Stomach (tissue), 9 donors: ENCODE measurements around the gene TCF7L1. TPM values are rescaled to one million over a fixed set of nuclear protein-coding genes. Genes with fewer than 3 reads are reported as not detected.

Experiments used
- DNase-seq, 2 donors: peaks; one replicate each; pipeline versions ENCODE4 v3.0.0 to v3.0.0-alpha.2; 2013 to 2019
- H3K27ac ChIP-seq, 5 donors: fragments of 200-600 bp in 4 of 5; sonication (generic) in 4 of 5; one replicate each; pipeline ENCODE4 v1.5.1; 2013 to 2019; ENCODE audit warnings: mild to moderate bottlenecking in 1 of 5, moderate library complexity in 1 of 5
- H3K27me3 ChIP-seq, 3 donors: fragments of 200-600 bp; sonication (generic); one replicate each; pipeline ENCODE4 v1.5.1; 2017 to 2019; ENCODE audit warnings: mixed run types in 1 of 3
- H3K36me3 ChIP-seq, 4 donors: fragments of 200-600 bp; sonication (generic); 1 replicate in 3 of 4; 2 replicates in 1 of 4; pipeline ENCODE4 v1.5.1; 2016 to 2019
- H3K4me1 ChIP-seq, 4 donors: fragments of 200-600 bp; sonication (generic); one replicate each; pipeline ENCODE4 v1.5.1; 2016 to 2019
- H3K4me3 ChIP-seq, 4 donors: fragments of 200-600 bp; sonication (generic) in 3 of 4; one replicate each; pipeline ENCODE4 v1.5.1; 2016 to 2019; ENCODE audit warnings: mild to moderate bottlenecking in 1 of 4
- H3K9me3 ChIP-seq, 4 donors: fragments of 200-600 bp; sonication (generic); one replicate each; pipeline ENCODE4 v1.5.1; 2016 to 2019
- CTCF ChIP-seq, 7 experiments: fragments of 450-650 bp in 4 of 7; fragments of 200-600 bp in 3 of 7; sonication (generic) in 3 of 7; IDR thresholded peaks; one replicate each; pipeline ENCODE4 v1.5.1; 2016 to 2019; ENCODE audit warnings: antibody characterized with exemption in 7 of 7, control low read depth in 2 of 7, mild to moderate bottlenecking in 1 of 7
- EP300 ChIP-seq: sonication (generic); formaldehyde crosslinking; IDR thresholded peaks from one replicate; pipeline ENCODE4 v1.6.1; 2017; ENCODE audit warnings: antibody characterized with exemption
- POLR2A ChIP-seq, 4 donors: fragments of 450-650 bp; IDR thresholded peaks; one replicate each; pipeline ENCODE4 v1.6.1; 2016; ENCODE audit warnings: antibody characterized with exemption in 4 of 4, control low read depth in 2 of 4, mild to moderate bottlenecking in 1 of 4, moderate library complexity in 1 of 4
- POLR2AphosphoS5 ChIP-seq, 3 donors: sonication (generic); formaldehyde crosslinking; IDR thresholded peaks; one replicate each; pipeline ENCODE4 v1.6.1; 2016; ENCODE audit warnings: antibody characterized with exemption in 3 of 3
- WGBS, 5 donors: extraction: QIAGEN DNeasy Blood & Tissue Kit in 3 of 5; methylation state at CpG; one replicate each; pipeline versions ENCODE4 v1.1.5 to v1.1.7; 2013 to 2018; 5-methylcytosine and 5-hydroxymethylcytosine counted together
- intact Hi-C: fragments of 100-400 bp; cut with DNase I; formaldehyde crosslinking; loops from one replicate; pipeline ENCODE4 v1.15.1; 2023; ENCODE audit warnings: low total_unique reads
- polyA plus RNA-seq, 3 donors: library from polyadenylated mRNA; stranded (reverse); fragments of 200-250 nt; gene quantifications; one replicate each; pipeline ENCODE4 v1.2.3, GENCODE V29; 2013
- total RNA-seq, 5 donors: library from RNA; depleted of rRNA; stranded (reverse); fragments of >200 nt; gene quantifications; one replicate each; pipeline versions ENCODE4 v1.1.0 to v1.2.3, GENCODE V29; 2014 to 2016
- donor health status: healthy with polysubstance abuse.
- donor health status: Bipolar disorder and iron deficiency.
- donor health status: healthy.

TCF7L1 gene
- total and polyA plus RNA-seq, 8 donors, result 0.45 to 8.3 (median 4.9) TPM; not detected in 1

GRCh38 chr2:85169581-85169980, 36.4 kb downstream of the TCF7L1 start:
- intact Hi-C loops, result no loop called here
- Histone ChIP-seq H3K27me3 (no peaks in the 10 kb centered on the region), H3K4me3 (no peak overlapping the region), H3K36me3 (no peaks in the 10 kb centered on the region), H3K9me3 (no peaks in the 10 kb centered on the region), H3K27ac (no peak overlapping the region), H3K4me1 (peaks cover 0 to 2% (median 0%) of the 10 kb centered on the region in 4 donors)
- no peak for TF ChIP-seq CTCF (IDR thresholded peaks at IDR 0.05)
- no peak for TF ChIP-seq POLR2AphosphoS5 (IDR thresholded peaks at IDR 0.05)
- TF ChIP-seq EP300, result no peak
- no peak for TF ChIP-seq POLR2A (IDR thresholded peaks at IDR 0.05)
- WGBS, 5 donors, result 70 to 88% (median 84%) methylated on average over 3 of the region's 3 CpGs
- DNase-seq, result no peak

GRCh38 chr2:85170938-85171475, 37.8 kb downstream of the TCF7L1 start:
- intact Hi-C loops, result no loop called here
- H3K36me3 ChIP-seq, result no peaks in the 10 kb centered on the region
- H3K27me3 ChIP-seq, result no peaks in the 10 kb centered on the region
- H3K27ac ChIP-seq, result no peak overlapping the region
- peaks cover 0 to 10% (median 7%) of the 10 kb centered on the region in 4 donors for H3K4me1 ChIP-seq
- no peaks in the 10 kb centered on the region for H3K9me3 ChIP-seq
- H3K4me3 ChIP-seq, result no peak overlapping the region
- TF ChIP-seq POLR2AphosphoS5 (IDR thresholded peaks at IDR 0.05), result no peak
- TF ChIP-seq EP300, result no peak
- no peak for TF ChIP-seq POLR2A (IDR thresholded peaks at IDR 0.05)
- TF ChIP-seq CTCF (IDR thresholded peaks at IDR 0.05), result no peak
- WGBS, 5 donors, result 80 to 90% (median 84%) methylated on average over 6 of the region's 6 CpGs
- no peak for DNase-seq

GRCh38 chr2:85171916-85172315, 38.7 kb downstream of the TCF7L1 start:
- H3K36me3 ChIP-seq, result no peaks in the 10 kb centered on the region
- WGBS, 5 donors, result 78 to 90% (median 86%) methylated on average over 9 to 10 of the region's 10 CpGs
- H3K4me3 ChIP-seq, result no peak overlapping the region
- intact Hi-C loops, result no loop called here
- peaks cover 0 to 14% (median 10%) of the 10 kb centered on the region in 4 donors for H3K4me1 ChIP-seq
- TF ChIP-seq POLR2A (IDR thresholded peaks at IDR 0.05), result no peak
- no peak for TF ChIP-seq CTCF (IDR thresholded peaks at IDR 0.05)
- no peak for TF ChIP-seq EP300
- no peak for TF ChIP-seq POLR2AphosphoS5 (IDR thresholded peaks at IDR 0.05)
- DNase-seq, result no peak
- no peak overlapping the region for H3K27ac ChIP-seq
- no peaks in the 10 kb centered on the region for H3K9me3 ChIP-seq
- H3K27me3 ChIP-seq, result no peaks in the 10 kb centered on the region

GRCh38 chr2:85173909-85174308, 40.7 kb downstream of the TCF7L1 start:
- no peak for DNase-seq
- intact Hi-C loops, result no loop called here
- peaks cover 0 to 14% (median 10%) of the 10 kb centered on the region in 4 donors for H3K4me1 ChIP-seq
- H3K27ac ChIP-seq, result no peak overlapping the region
- TF ChIP-seq POLR2AphosphoS5 (IDR thresholded peaks at IDR 0.05) (no peak), EP300 (no peak), CTCF (IDR thresholded peaks at IDR 0.05) (no peak), POLR2A (IDR thresholded peaks at IDR 0.05) (no peak)
- 87 to 96% (median 95%) methylated on average over 9 of the region's 9 CpGs for WGBS, 5 donors
- no peaks in the 10 kb centered on the region for H3K36me3 ChIP-seq
- H3K4me3 ChIP-seq, result no peak overlapping the region
- no peaks in the 10 kb centered on the region for H3K27me3 ChIP-seq
- H3K9me3 ChIP-seq, result no peaks in the 10 kb centered on the region
